H1 (cell line): Measurements from ENCODE around the gene SIK3. TPM values are rescaled to one million over a fixed set of nuclear protein-coding genes. Genes with fewer than 3 reads are reported as not detected.

Experiments
- ATF3 ChIP-seq: IDR thresholded peaks from 2 replicates; pipeline ENCODE4 v1.6.1; 2011; ENCODE audit warnings: low read depth, mild to moderate bottlenecking, low read length; ENCODE audit not compliant: insufficient read depth
- BACH1 ChIP-seq: IDR thresholded peaks from 2 replicates; pipeline ENCODE4 v1.6.1; 2012; ENCODE audit warnings: low read length, improper control_type of control experiment
- EP300 ChIP-seq, 2 experiments: IDR thresholded peaks; 1 replicate in 1 of 2; 2 replicates in 1 of 2; pipeline ENCODE4 v1.6.1; 2011 to 2012; ENCODE audit warnings: low read depth in 2 of 2, low read length in 2 of 2, mild to moderate bottlenecking in 2 of 2, borderline replicate concordance in 1 of 2, inconsistent platforms in 1 of 2, moderate library complexity in 1 of 2
- MAFK ChIP-seq: IDR thresholded peaks from 2 replicates; pipeline ENCODE4 v1.6.1; 2012; ENCODE audit warnings: low read depth, mild to moderate bottlenecking, improper control_type of control experiment, low read length
- POU5F1 ChIP-seq: IDR thresholded peaks from 2 replicates; pipeline ENCODE4 v1.6.1; 2011; ENCODE audit warnings: low read depth, mild to moderate bottlenecking, low read length, moderate library complexity
- SAP30 ChIP-seq: fragments of 300-600 bp; sonication (generic); IDR thresholded peaks from 2 replicates; pipeline ENCODE4 v1.7.1; 2012; ENCODE audit warnings: low read length, moderate library complexity, mild to moderate bottlenecking, inconsistent platforms; ENCODE audit not compliant: insufficient read depth, insufficient replicate concordance
- TEAD4 ChIP-seq: IDR thresholded peaks from 2 replicates; pipeline ENCODE4 v1.6.1; 2012; ENCODE audit warnings: low read depth, low read length, inconsistent platforms, mixed read lengths
- USF2 ChIP-seq: IDR thresholded peaks from 2 replicates; pipeline ENCODE4 v1.6.1; 2011; ENCODE audit warnings: low read length, improper control_type of control experiment
- polyA plus RNA-seq, 7 experiments: library from polyadenylated mRNA; depleted of rRNA in 3 of 7; stranded (reverse) in 5 of 7; unstranded in 2 of 7; fragments of >200 nt in 5 of 7; fragments of 200-250 nt in 2 of 7; gene quantifications; 1 replicate in 5 of 7; 2 replicates in 1 of 7; 4 replicates in 1 of 7; pipeline versions ENCODE4 v1.2.1 to v1.2.3, GENCODE V29; 2011 to 2013; ENCODE audit warnings: missing spikeins in 2 of 7, mixed read lengths in 2 of 7
- total RNA-seq: library from RNA; stranded (reverse); fragmentation: NEBNext Ultra II Directional; extraction: Animal tissue kit (Norgen Biotek cat#: 25700); gene quantifications from 2 replicates; pipeline ENCODE4 v1.2.1, GENCODE V29; 2021

Gene SIK3
- total and polyA plus RNA-seq, 2 of the 8 experiments (the other 6 are each of a cell fraction or from before 2014, with no cell fraction given), result 19.9 to 32.1 TPM

GRCh38 chr11:117034901-117035300 lies 63.3 kb downstream of the SIK3 start (continued):
- TF ChIP-seq USF2 (no peak), TEAD4 (no peak), POU5F1 (no peak), BACH1 (no peak), EP300 (IDR thresholded peaks at IDR 0.05; ENCODE audit: borderline replicate concordance in 1 of 2, low read depth in 2 of 2, low read length in 2 of 2) (no peak), MAFK (no peak), SAP30 (no peak), ATF3 (no peak)
